PC-3 (cell line): ENCODE results near the gene SLC25A30. TPM values are rescaled to one million over a fixed set of nuclear protein-coding genes. Genes with fewer than 3 reads are reported as not detected.

Experiments used
- ATAC-seq: fragments of 200-7000 bp; cut with Tn5 transposase; 2 replicates; pipeline ENCODE4 v1.9.1; 2020; ENCODE audit warnings: mild to moderate bottlenecking, moderate library complexity
- BruUV-seq: library from RNA; stranded (reverse); fragments of 400-500 nt; replicated peaks from 2 replicates; lab custom pipeline; 2021; lab: Mats Ljungman, UMichigan
- CTCF ChIA-PET: fragments of 300-600 bp; sonication (Branson Sonifier 250); formaldehyde crosslinking; loops from one replicate; lab custom pipeline; 2022; ENCODE audit warnings: antibody characterized with exemption; lab: Charles Lee
- POLR2A ChIA-PET: fragments of 300-600 bp; sonication (Branson Sonifier 250); formaldehyde crosslinking; loops from one replicate; lab custom pipeline; 2022; ENCODE audit warnings: antibody characterized with exemption; ENCODE audit not compliant: unreplicated experiment; lab: Charles Lee
- DNase-seq: peaks from one replicate; pipeline ENCODE4 v3.0.0-alpha.2; 2015
- H2AFZ ChIP-seq: fragments of 300-600 bp; sonication (generic); 2 replicates; pipeline ENCODE4 v1.6.0; 2016; ENCODE audit warnings: antibody characterized with exemption, low read length
- H3F3A ChIP-seq: fragments of 300-600 bp; sonication (generic); one replicate; pipeline ENCODE4 v1.6.0; 2017; ENCODE audit warnings: antibody characterized with exemption, low read length, control low read depth, mild to moderate bottlenecking; ENCODE audit not compliant: unreplicated experiment
- H3K27ac ChIP-seq: fragments of 300-600 bp; sonication (generic); 2 replicates; pipeline ENCODE4 v1.5.1; 2016; ENCODE audit warnings: mild to moderate bottlenecking, low read length
- H3K27me3 ChIP-seq: fragments of 300-600 bp; sonication (generic); 2 replicates; pipeline ENCODE4 v1.6.1; 2016; ENCODE audit warnings: low read length, mixed read lengths
- H3K36me3 ChIP-seq: fragments of 300-600 bp; sonication (generic); 2 replicates; pipeline ENCODE4 v1.6.1; 2016; ENCODE audit warnings: low read depth, mixed run types, low read length, mixed read lengths
- H3K4me1 ChIP-seq: fragments of 300-600 bp; sonication (generic); 2 replicates; pipeline ENCODE4 v1.5.1; 2016; ENCODE audit warnings: low read length; ENCODE audit not compliant: insufficient read depth
- H3K4me2 ChIP-seq: fragments of 300-600 bp; sonication (generic); 2 replicates; pipeline ENCODE4 v1.6.0; 2016; ENCODE audit warnings: low read length
- H3K4me3 ChIP-seq: fragments of 300-600 bp; sonication (generic); 2 replicates; pipeline ENCODE4 v1.5.1; 2016; ENCODE audit warnings: mild to moderate bottlenecking, low read length, mixed read lengths
- H3K79me2 ChIP-seq: fragments of 300-600 bp; sonication (generic); 2 replicates; pipeline ENCODE4 v1.6.1; 2017; ENCODE audit warnings: low read length, mixed read lengths
- H3K9ac ChIP-seq: fragments of 300-600 bp; sonication (generic); 2 replicates; pipeline ENCODE4 v1.6.0; 2016; ENCODE audit warnings: mild to moderate bottlenecking, low read length
- H3K9me2 ChIP-seq: fragments of 300-600 bp; sonication (generic); replicated peaks from 2 replicates; pipeline ENCODE4 v1.6.1; 2016; ENCODE audit warnings: mixed run types, low read length, mixed read lengths
- H3K9me3 ChIP-seq: fragments of 300-600 bp; sonication (generic); 2 replicates; pipeline ENCODE4 v1.6.1; 2016; ENCODE audit warnings: low read length, mixed read lengths
- H4K20me1 ChIP-seq: fragments of 300-600 bp; sonication (generic); 2 replicates; pipeline ENCODE4 v1.6.1; 2016; ENCODE audit warnings: low read length, mixed read lengths
- CTCF ChIP-seq: fragments of 300-600 bp; sonication (generic); conservative IDR thresholded peaks from 2 replicates; pipeline ENCODE4 v1.5.1; 2017; ENCODE audit warnings: antibody characterized with exemption, low read depth, mild to moderate bottlenecking, low read length
- EZH2 ChIP-seq: fragments of 300-600 bp; sonication (generic); IDR thresholded peaks from one replicate; pipeline ENCODE4 v1.6.1; 2017; ENCODE audit warnings: antibody characterized with exemption, mild to moderate bottlenecking, low read length; ENCODE audit not compliant: unreplicated experiment
- EZH2phosphoT487 ChIP-seq: fragments of 300-600 bp; sonication (generic); IDR thresholded peaks from 2 replicates; pipeline ENCODE4 v1.6.1; 2018; ENCODE audit warnings: mild to moderate bottlenecking, antibody characterized with exemption, low read length, borderline replicate concordance
- intact Hi-C: fragments of 100-400 bp; cut with micrococcal nuclease; formaldehyde crosslinking; loops from 2 replicates; pipeline ENCODE4 v1.9.0; 2023
- total RNA-seq: library from RNA; depleted of rRNA; stranded (reverse); fragments of >200 nt; gene quantifications from 2 replicates; pipeline ENCODE4 v1.2.3, GENCODE V29; 2014

SLC25A30 gene
- total RNA-seq, 1 experiment from 2014 or later: 8.0 TPM

GRCh38 chr13:45436332-45436731 lies 18.2 kb upstream of the SLC25A30 start:
- no peak overlapping the region for H3K4me3 ChIP-seq
- H3K4me1 ChIP-seq: no peaks in the 10 kb centered on the region; the same call in 1 of the 2 replicates
- H3F3A ChIP-seq: no peaks in the 10 kb centered on the region
- H3K79me2 ChIP-seq: no peaks in the 10 kb centered on the region
- no peak for ATAC-seq
- H3K4me2 ChIP-seq: no peak overlapping the region
- H3K9me3 ChIP-seq: no peaks in the 10 kb centered on the region
- no peak overlapping the region for H3K9ac ChIP-seq
- TF ChIP-seq EZH2phosphoT487: no peak
- no peak for TF ChIP-seq CTCF
- TF ChIP-seq EZH2: no peak
- no peak overlapping the region for H2AFZ ChIP-seq
- no peaks in the 10 kb centered on the region for H4K20me1 ChIP-seq
- no peaks in the 10 kb centered on the region for H3K27me3 ChIP-seq
- DNase-seq: no peak
- intact Hi-C loops: no loop called here
- BruUV-seq: no TSS peak
- no peaks in the 10 kb centered on the region for H3K9me2 ChIP-seq
- CTCF ChIA-PET: no interaction called here
- no peak overlapping the region for H3K27ac ChIP-seq
- POLR2A ChIA-PET: no interaction called here
- no peaks in the 10 kb centered on the region for H3K36me3 ChIP-seq

- TF ChIP-seq EZH2phosphoT487: no peak
- TF ChIP-seq EZH2: no peak
- TF ChIP-seq CTCF: no peak
- no peak overlapping the region for H3K27ac ChIP-seq
- H3K9me3 ChIP-seq: no peaks in the 10 kb centered on the region
- H2AFZ ChIP-seq: no peak overlapping the region
- BruUV-seq: no TSS peak
- no peaks in the 10 kb centered on the region for H3F3A ChIP-seq
- H3K79me2 ChIP-seq: no peaks in the 10 kb centered on the region
- intact Hi-C loops: no loop called here
- H4K20me1 ChIP-seq: no peaks in the 10 kb centered on the region
- H3K27me3 ChIP-seq: no peaks in the 10 kb centered on the region
- H3K36me3 ChIP-seq: no peaks in the 10 kb centered on the region
- ChIA-PET POLR2A (no interaction called here), CTCF (interaction anchor here (0.7 kb wide), 1 partner anchor 427 kb away, joined by 19 read pairs; no protein-coding TSS in a partner anchor)
- no peaks in the 10 kb centered on the region for H3K4me1 ChIP-seq
- ATAC-seq (no peak), DNase-seq (no peak)
- H3K9me2 ChIP-seq: no peaks in the 10 kb centered on the region
- H3K4me3 ChIP-seq: no peak overlapping the region
- no peak overlapping the region for H3K4me2 ChIP-seq
- H3K9ac ChIP-seq: no peak overlapping the region
These were observed 16.6 kb upstream of the SLC25A30 start for GRCh38 chr13:45434556-45435371.

- H3K27me3 ChIP-seq: no peaks in the 10 kb centered on the region
- TF ChIP-seq CTCF (no peak), EZH2phosphoT487 (no peak), EZH2 (no peak)
- no peaks in the 10 kb centered on the region for H3K36me3 ChIP-seq
- BruUV-seq: no TSS peak
- H3K27ac ChIP-seq: no peak overlapping the region
- no peak for DNase-seq
- ChIA-PET CTCF (no interaction called here), POLR2A (no interaction called here)
- no peaks in the 10 kb centered on the region for H3K9me2 ChIP-seq
- H3K79me2 ChIP-seq: no peaks in the 10 kb centered on the region
- H3K4me2 ChIP-seq: no peak overlapping the region
- H3K9me3 ChIP-seq: no peaks in the 10 kb centered on the region
- no peaks in the 10 kb centered on the region for H3F3A ChIP-seq
- no peak overlapping the region for H3K4me3 ChIP-seq
- intact Hi-C loops: no loop called here
- no peaks in the 10 kb centered on the region for H4K20me1 ChIP-seq
- H2AFZ ChIP-seq: no peak overlapping the region
- no peak overlapping the region for H3K9ac ChIP-seq
- H3K4me1 ChIP-seq: no peaks in the 10 kb centered on the region
- ATAC-seq: no peak
These were observed 15.2 kb upstream of the SLC25A30 start for GRCh38 chr13:45433381-45433790.
